ENCODE results near the gene GTF2A1.
"Not testable (repeated sequence)": the region's sequence is repeated elsewhere in the genome, so short reads cannot be mapped to it uniquely, and the experiment has no call there.

DNA sequence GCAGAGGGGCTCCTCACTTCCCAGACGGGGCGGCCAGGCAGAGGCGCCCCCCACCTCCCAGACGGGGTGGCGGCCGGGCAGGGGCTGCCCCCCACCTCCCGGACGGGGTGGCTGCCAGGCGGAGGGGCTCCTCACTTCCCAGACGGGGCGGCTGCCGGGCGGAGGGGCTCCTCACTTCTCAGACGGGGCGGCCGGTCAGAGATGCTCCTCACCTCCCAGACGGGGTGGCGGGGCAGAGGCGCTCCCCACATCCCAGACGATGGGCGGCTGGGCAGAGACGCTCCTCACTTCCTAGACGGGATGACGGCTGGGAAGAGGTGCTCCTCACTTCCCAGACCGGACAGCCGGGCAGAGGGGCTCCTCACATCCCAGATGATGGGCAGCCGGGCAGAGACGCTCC, 23.7 kb upstream of the GTF2A1 start:
- TF ChIP-seq, protein P1, sequence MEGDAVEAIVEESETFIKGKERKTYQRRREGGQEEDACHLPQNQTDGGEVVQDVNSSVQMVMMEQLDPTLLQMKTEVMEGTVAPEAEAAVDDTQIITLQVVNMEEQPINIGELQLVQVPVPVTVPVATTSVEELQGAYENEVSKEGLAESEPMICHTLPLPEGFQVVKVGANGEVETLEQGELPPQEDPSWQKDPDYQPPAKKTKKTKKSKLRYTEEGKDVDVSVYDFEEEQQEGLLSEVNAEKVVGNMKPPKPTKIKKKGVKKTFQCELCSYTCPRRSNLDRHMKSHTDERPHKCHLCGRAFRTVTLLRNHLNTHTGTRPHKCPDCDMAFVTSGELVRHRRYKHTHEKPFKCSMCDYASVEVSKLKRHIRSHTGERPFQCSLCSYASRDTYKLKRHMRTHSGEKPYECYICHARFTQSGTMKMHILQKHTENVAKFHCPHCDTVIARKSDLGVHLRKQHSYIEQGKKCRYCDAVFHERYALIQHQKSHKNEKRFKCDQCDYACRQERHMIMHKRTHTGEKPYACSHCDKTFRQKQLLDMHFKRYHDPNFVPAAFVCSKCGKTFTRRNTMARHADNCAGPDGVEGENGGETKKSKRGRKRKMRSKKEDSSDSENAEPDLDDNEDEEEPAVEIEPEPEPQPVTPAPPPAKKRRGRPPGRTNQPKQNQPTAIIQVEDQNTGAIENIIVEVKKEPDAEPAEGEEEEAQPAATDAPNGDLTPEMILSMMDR (IDR thresholded peaks at IDR 0.05) = not testable (repeated sequence)
- TF ChIP-seq POLR2A (IDR thresholded peaks at IDR 0.05) = not testable (repeated sequence)

All from transverse colon (tissue), 3 donors.